Measurements from ENCODE around the gene SRP9. TPM values are rescaled to one million over a fixed set of nuclear protein-coding genes. Genes with fewer than 3 reads are reported as not detected.

SRP9 gene
- total and polyA plus RNA-seq, 3 experiments from 2014 or later: 293 to 339 (median 339) TPM

DNA sequence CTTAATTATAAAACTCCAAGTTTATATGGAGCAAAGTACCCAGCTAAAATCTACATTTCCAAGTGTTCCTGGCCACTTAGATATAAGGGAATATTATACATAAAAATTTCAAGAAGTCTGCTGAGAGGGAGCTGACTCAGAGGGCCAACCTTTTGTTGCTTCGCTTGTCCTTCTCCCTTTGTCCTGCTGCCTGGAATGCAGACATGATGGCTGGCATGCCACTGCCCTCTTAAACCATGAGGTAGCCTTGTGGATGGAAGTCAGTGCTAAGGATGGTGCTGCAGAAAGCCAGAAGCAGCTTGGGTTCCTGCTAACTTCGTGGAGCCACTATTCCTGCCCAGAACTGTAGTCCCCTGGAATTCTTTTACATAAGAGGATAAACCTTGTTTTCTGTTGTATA, 38.9 kb upstream of the SRP9 start:
- H3K36me3 ChIP-seq (ENCODE audit: insufficient read depth, low read length): no peaks in the 10 kb centered on the region
- ChIA-PET CTCF (no interaction called here), POLR2A (no interaction called here)
- no peak overlapping the region for H3K27ac ChIP-seq (ENCODE audit: low read depth, low read length)
- no peaks in the 10 kb centered on the region for H3K4me1 ChIP-seq (ENCODE audit: insufficient read depth, low read length)
- H3K4me3 ChIP-seq (ENCODE audit: low read length): no peak overlapping the region
- Mint-ChIP-seq H3K27me3 (peaks cover 5 to 7% of the 10 kb centered on the region in 2 donors), H3K4me1 (no peaks in the 10 kb centered on the region), H3K9me3 (no peaks in the 10 kb centered on the region), H3K27ac (no peak overlapping the region), H3K36me3 (no peaks in the 10 kb centered on the region), H3K4me3 (no peak overlapping the region)
- DNase-seq: no peak
- H3K9me3 ChIP-seq (ENCODE audit: low read length): no peaks in the 10 kb centered on the region
- no peaks in the 10 kb centered on the region for H3K27me3 ChIP-seq (ENCODE audit: insufficient read depth, low read length, poor library complexity, severe bottlenecking)

DNA sequence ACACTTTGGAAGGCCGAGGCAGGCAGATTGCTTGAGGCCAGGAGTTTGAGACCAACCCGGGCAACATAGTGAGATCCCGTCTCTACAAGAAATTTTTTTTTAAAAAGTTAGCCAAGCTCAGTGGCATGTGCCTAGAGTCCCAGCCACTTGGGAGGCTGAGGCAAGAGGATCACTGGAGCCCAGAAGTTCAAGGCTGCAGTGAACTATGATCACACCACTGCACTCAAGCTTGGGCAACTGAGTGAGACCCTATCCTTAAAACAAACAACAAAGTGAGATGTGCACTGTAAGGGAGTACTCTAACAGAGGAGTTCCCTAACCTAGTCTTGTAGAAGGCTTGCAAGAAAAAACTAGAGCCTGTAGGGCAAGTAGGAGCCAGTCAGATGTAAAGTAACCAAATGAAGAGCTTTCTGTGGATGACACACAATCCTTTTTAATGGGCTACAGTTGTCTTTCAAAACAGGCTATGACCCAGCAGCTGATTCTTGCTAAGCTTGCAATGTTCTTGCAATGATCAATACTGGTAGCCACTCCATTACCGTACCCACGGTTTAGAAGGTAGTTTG, 38.0 kb upstream of the SRP9 start:
- Mint-ChIP-seq H3K27ac (no peak overlapping the region), H3K9me3 (no peaks in the 10 kb centered on the region), H3K27me3 (peaks cover 5 to 7% of the 10 kb centered on the region in 2 donors), H3K4me3 (no peak overlapping the region), H3K36me3 (no peaks in the 10 kb centered on the region), H3K4me1 (no peaks in the 10 kb centered on the region)
- H3K27ac ChIP-seq (ENCODE audit: low read depth, low read length): no peak overlapping the region
- no peak overlapping the region for H3K4me3 ChIP-seq (ENCODE audit: low read length)
- no peaks in the 10 kb centered on the region for H3K36me3 ChIP-seq (ENCODE audit: insufficient read depth, low read length)
- no peak for DNase-seq
- POLR2A ChIA-PET: interaction anchor here (0.5 kb wide), 1 partner anchor 140 kb away, joined by 4 read pairs; no protein-coding TSS in a partner anchor
- H3K27me3 ChIP-seq (ENCODE audit: insufficient read depth, low read length, poor library complexity, severe bottlenecking): no peaks in the 10 kb centered on the region
- no peaks in the 10 kb centered on the region for H3K9me3 ChIP-seq (ENCODE audit: low read length)
- CTCF ChIA-PET: no interaction called here
- H3K4me1 ChIP-seq (ENCODE audit: insufficient read depth, low read length): no peaks in the 10 kb centered on the region

DNA sequence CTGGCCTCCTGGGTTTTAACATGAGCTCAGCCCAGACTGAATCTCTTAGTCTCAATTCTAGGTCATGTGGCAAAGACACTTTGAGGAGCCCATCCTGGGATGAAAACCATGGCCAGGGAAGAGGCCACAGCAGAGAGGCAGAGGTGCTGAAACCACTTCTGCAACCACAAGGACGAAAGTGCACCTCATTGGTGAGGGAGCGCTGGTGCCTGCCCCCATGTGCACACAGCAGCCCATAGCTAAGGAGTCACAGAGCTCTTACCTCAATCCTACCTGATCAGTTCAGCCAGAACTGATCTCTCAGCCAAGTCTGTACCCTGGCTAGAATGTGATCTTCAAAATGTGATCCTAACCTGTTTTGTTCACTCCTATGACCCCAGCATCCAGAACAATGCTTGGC, 32.9 kb upstream of the SRP9 start:
- no peak overlapping the region for H3K4me3 ChIP-seq (ENCODE audit: low read length)
- H3K27me3 Mint-ChIP-seq: peaks cover under 1 to 2% of the 10 kb centered on the region in 2 donors
- H3K36me3 ChIP-seq (ENCODE audit: insufficient read depth, low read length): no peaks in the 10 kb centered on the region
- H3K4me1 ChIP-seq (ENCODE audit: insufficient read depth, low read length): no peaks in the 10 kb centered on the region
- CTCF ChIA-PET: no interaction called here
- no peak overlapping the region for H3K27ac ChIP-seq (ENCODE audit: low read depth, low read length)
- H3K27me3 ChIP-seq (ENCODE audit: insufficient read depth, low read length, poor library complexity, severe bottlenecking): no peaks in the 10 kb centered on the region
- no peak for DNase-seq
- no peaks in the 10 kb centered on the region for H3K36me3 Mint-ChIP-seq
- peak overlapping the region in 2 of 8 donors; percentile 16 to 40 for H3K27ac Mint-ChIP-seq
- POLR2A ChIA-PET: no interaction called here
- H3K4me3 Mint-ChIP-seq: no peak overlapping the region
- no peaks in the 10 kb centered on the region for H3K4me1 Mint-ChIP-seq
- no peaks in the 10 kb centered on the region for H3K9me3 ChIP-seq (ENCODE audit: low read length)
- no peaks in the 10 kb centered on the region for H3K9me3 Mint-ChIP-seq

DNA sequence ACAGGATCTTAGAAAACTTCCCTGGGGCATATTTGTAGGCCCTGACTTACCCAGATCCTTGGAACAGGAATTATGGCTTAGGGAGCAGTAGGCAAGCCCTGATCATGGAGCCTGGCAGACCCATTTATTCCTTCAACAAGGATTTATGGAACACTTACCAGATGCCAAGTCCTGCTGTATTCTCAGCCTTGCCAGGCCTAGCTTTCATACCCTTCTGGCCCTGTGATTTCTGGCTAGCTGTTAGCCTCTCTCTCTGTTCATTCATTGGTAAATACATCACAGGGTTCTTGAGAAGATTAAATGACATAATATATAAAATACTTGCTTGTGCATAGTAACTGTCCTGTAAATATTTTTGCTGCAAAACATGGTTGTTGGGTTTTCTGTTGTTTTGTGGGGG, 32.4 kb upstream of the SRP9 start:
- Mint-ChIP-seq H3K36me3 (no peaks in the 10 kb centered on the region), H3K27me3 (peaks cover 2 to 5% of the 10 kb centered on the region in 2 donors), H3K9me3 (no peaks in the 10 kb centered on the region), H3K27ac (peak overlapping the region in 3 of 8 donors; percentile 16 to 44 (median 40)), H3K4me1 (no peaks in the 10 kb centered on the region), H3K4me3 (no peak overlapping the region)
- H3K27me3 ChIP-seq (ENCODE audit: insufficient read depth, low read length, poor library complexity, severe bottlenecking): no peaks in the 10 kb centered on the region
- ChIA-PET POLR2A (no interaction called here), CTCF (no interaction called here)
- H3K4me1 ChIP-seq (ENCODE audit: insufficient read depth, low read length): no peaks in the 10 kb centered on the region
- no peak overlapping the region for H3K27ac ChIP-seq (ENCODE audit: low read depth, low read length)
- no peaks in the 10 kb centered on the region for H3K9me3 ChIP-seq (ENCODE audit: low read length)
- DNase-seq: no peak
- no peak overlapping the region for H3K4me3 ChIP-seq (ENCODE audit: low read length)
- H3K36me3 ChIP-seq (ENCODE audit: insufficient read depth, low read length): no peaks in the 10 kb centered on the region

DNA sequence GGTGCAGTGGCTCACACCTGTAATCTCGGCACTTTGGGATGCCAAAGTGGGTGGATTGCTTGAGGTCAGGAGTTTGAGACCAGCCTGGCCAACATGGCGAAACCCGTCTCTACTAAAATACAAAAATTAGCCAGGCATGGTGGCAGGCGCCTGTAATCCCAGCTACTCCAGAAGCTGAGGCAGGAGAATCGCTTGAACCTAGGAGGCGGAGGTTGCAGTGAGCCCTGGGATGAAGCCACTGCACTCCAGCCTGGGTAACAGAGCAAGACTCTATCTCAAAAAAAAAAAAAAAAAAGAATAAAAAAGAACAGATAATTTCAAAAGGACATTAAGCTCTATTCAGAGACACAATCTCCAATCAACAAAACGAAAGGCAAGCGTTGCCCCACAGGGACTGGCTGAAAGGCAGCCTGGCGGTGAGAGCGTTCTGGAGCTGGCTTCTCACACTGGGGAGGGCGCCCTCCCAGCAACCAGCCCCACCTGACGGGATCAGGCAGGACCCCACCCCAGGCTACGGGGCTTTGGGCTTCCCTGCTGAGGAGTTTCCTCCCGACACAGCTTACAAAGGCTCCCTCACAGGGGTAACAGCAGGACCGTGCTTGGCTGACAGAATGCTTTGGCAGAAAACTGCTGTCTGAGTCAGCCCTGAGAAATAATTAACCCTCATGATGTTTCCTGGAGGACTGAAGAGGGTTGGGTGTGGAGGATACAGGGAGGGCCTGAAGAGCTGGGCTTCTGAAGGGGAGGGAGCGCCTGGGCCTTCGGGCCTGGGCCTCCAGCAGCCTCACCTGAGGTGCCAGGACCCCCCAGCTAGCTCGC, 31.1 kb upstream of the SRP9 start:
- no peak overlapping the region for H3K4me3 ChIP-seq (ENCODE audit: low read length)
- peaks cover 2 to 5% of the 10 kb centered on the region in 2 donors for H3K27me3 Mint-ChIP-seq
- no peaks in the 10 kb centered on the region for H3K9me3 ChIP-seq (ENCODE audit: low read length)
- POLR2A ChIA-PET: no interaction called here
- H3K27ac Mint-ChIP-seq: no peak overlapping the region
- H3K36me3 ChIP-seq (ENCODE audit: insufficient read depth, low read length): no peaks in the 10 kb centered on the region
- no peaks in the 10 kb centered on the region for H3K36me3 Mint-ChIP-seq
- no peaks in the 10 kb centered on the region for H3K4me1 ChIP-seq (ENCODE audit: insufficient read depth, low read length)
- CTCF ChIA-PET: interaction anchor here (0.7 kb wide), 1 partner anchor 22 kb away, joined by 3 read pairs; no protein-coding TSS in a partner anchor
- H3K4me3 Mint-ChIP-seq: no peak overlapping the region
- H3K27ac ChIP-seq (ENCODE audit: low read depth, low read length): no peak overlapping the region
- H3K4me1 Mint-ChIP-seq: no peaks in the 10 kb centered on the region
- H3K9me3 Mint-ChIP-seq: no peaks in the 10 kb centered on the region
- no peak for DNase-seq
- no peaks in the 10 kb centered on the region for H3K27me3 ChIP-seq (ENCODE audit: insufficient read depth, low read length, poor library complexity, severe bottlenecking)

DNA sequence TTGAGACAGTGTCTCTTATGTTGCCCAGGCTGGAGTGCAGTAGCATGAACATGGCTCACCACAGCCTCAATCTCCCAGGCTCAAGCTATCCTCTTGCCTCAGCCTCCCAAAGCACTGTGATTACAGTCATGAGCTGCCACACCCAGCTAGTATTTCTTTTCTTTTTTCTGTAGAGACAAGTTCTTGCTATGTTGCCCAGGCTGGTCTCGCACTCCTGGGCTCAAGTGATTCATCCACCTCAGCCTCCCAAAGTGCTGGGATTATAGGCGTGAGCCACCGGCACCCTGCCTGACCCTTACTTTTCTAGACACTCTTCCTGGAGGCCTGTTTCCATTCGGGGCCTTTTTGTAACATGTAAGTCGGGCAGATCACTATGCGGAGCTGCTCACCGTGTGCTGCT, 30.1 kb upstream of the SRP9 start:
- POLR2A ChIA-PET: no interaction called here

DNA sequence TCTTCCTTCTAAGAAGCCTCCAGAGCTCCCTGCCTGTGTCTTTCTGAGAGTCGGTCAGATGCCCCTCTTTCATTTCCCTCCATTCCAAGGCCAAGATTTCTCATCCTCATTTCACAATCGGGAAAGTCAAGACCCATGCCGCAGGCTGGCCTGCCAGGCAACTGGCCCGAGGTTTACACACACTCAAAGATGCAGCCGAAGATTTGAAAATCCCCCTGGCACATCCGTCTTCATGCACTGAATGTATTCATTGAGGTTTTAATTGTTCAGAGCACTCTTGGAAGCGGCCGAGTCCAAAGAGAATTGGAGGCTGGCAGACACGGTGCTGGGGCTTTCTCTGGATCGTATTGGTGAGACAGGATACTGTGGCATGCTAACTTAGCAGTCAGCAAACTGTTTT, 29.1 kb upstream of the SRP9 start:
- H3K36me3 Mint-ChIP-seq: no peaks in the 10 kb centered on the region
- H3K4me3 Mint-ChIP-seq: no peak overlapping the region
- no peaks in the 10 kb centered on the region for H3K9me3 ChIP-seq (ENCODE audit: low read length)
- DNase-seq: no peak
- no peaks in the 10 kb centered on the region for H3K27me3 ChIP-seq (ENCODE audit: insufficient read depth, low read length, poor library complexity, severe bottlenecking)
- no peak overlapping the region for H3K4me3 ChIP-seq (ENCODE audit: low read length)
- H3K4me1 Mint-ChIP-seq: no peaks in the 10 kb centered on the region
- no peak overlapping the region for H3K27ac Mint-ChIP-seq
- no peaks in the 10 kb centered on the region for H3K4me1 ChIP-seq (ENCODE audit: insufficient read depth, low read length)
- no peaks in the 10 kb centered on the region for H3K36me3 ChIP-seq (ENCODE audit: insufficient read depth, low read length)
- POLR2A ChIA-PET: no interaction called here
- H3K27me3 Mint-ChIP-seq: peaks cover 2 to 5% of the 10 kb centered on the region in 2 donors
- no peaks in the 10 kb centered on the region for H3K9me3 Mint-ChIP-seq
- H3K27ac ChIP-seq (ENCODE audit: low read depth, low read length): no peak overlapping the region
- CTCF ChIA-PET: no interaction called here

More for the DNA sequence above, 30.1 kb upstream of the SRP9 start:
- CTCF ChIA-PET: no interaction called here
- Mint-ChIP-seq H3K27me3 (peaks cover 2 to 5% of the 10 kb centered on the region in 2 donors), H3K36me3 (no peaks in the 10 kb centered on the region), H3K4me3 (no peak overlapping the region), H3K9me3 (no peaks in the 10 kb centered on the region), H3K27ac (peak overlapping the region in 1 of 8 donors; percentile 27), H3K4me1 (no peaks in the 10 kb centered on the region)
- Histone ChIP-seq H3K36me3 (ENCODE audit: insufficient read depth, low read length) (no peaks in the 10 kb centered on the region), H3K4me1 (ENCODE audit: insufficient read depth, low read length) (no peaks in the 10 kb centered on the region), H3K27me3 (ENCODE audit: insufficient read depth, low read length, poor library complexity, severe bottlenecking) (no peaks in the 10 kb centered on the region), H3K27ac (ENCODE audit: low read depth, low read length) (no peak overlapping the region), H3K4me3 (ENCODE audit: low read length) (no peak overlapping the region), H3K9me3 (ENCODE audit: low read length) (no peaks in the 10 kb centered on the region)
- DNase-seq: no peak

DNA sequence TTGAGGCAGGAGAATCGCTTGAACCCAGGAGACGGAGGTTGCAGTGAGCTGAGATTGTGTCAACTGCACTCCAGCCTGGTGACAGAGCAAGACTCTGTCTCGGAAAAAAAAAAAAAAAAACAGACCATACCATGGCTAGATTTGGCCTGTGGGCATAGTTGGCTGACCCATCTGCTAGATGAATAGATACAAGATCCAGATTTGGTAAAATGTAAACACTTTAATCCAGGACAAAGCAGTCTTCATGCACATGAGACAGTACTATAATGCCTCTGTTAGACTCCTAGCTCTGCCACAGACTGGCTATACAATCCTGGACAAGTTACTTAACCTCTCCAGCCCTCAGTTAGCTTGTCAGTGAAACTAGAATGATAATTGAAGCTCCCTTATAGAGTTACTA, 27.9 kb upstream of the SRP9 start:
- H3K4me1 ChIP-seq (ENCODE audit: insufficient read depth, low read length): no peaks in the 10 kb centered on the region
- H3K9me3 Mint-ChIP-seq: no peaks in the 10 kb centered on the region
- H3K4me3 Mint-ChIP-seq: no peak overlapping the region
- H3K36me3 Mint-ChIP-seq: no peaks in the 10 kb centered on the region
- no peaks in the 10 kb centered on the region for H3K4me1 Mint-ChIP-seq
- H3K27ac Mint-ChIP-seq: no peak overlapping the region
- H3K27ac ChIP-seq (ENCODE audit: low read depth, low read length): no peak overlapping the region
- H3K4me3 ChIP-seq (ENCODE audit: low read length): no peak overlapping the region
- H3K36me3 ChIP-seq (ENCODE audit: insufficient read depth, low read length): no peaks in the 10 kb centered on the region
- POLR2A ChIA-PET: no interaction called here
- H3K27me3 Mint-ChIP-seq: peaks cover 2 to 9% of the 10 kb centered on the region in 2 donors
- no peaks in the 10 kb centered on the region for H3K9me3 ChIP-seq (ENCODE audit: low read length)
- no peaks in the 10 kb centered on the region for H3K27me3 ChIP-seq (ENCODE audit: insufficient read depth, low read length, poor library complexity, severe bottlenecking)
- CTCF ChIA-PET: no interaction called here
- DNase-seq: no peak

Data from CD8-positive, alpha-beta memory T cell (primary cell).